ENCODE measurements around the gene CREBRF.
"Not testable (repeated sequence)": the region's sequence is repeated elsewhere in the genome, so short reads cannot be mapped to it uniquely, and the experiment has no call there.

The CREBRF gene

GRCh38 chr5:173035904-173036707, 20.0 kb upstream of the CREBRF start:
- no peak for DNase-seq (ENCODE audit: low read depth)

- DNase-seq (ENCODE audit: low read depth) = no peak
Observed at GRCh38 chr5:173039188-173039587, 17.0 kb upstream of the CREBRF start.

- DNase-seq (ENCODE audit: low read depth) = no peak
Observed at GRCh38 chr5:173039964-173040363, 16.2 kb upstream of the CREBRF start.

- no peak for DNase-seq (ENCODE audit: low read depth)
Observed at GRCh38 chr5:173041881-173042762, 14.0 kb upstream of the CREBRF start.

- DNase-seq (ENCODE audit: low read depth) = no peak
Observed at GRCh38 chr5:173042763-173043107, 13.4 kb upstream of the CREBRF start.

- no peak for DNase-seq (ENCODE audit: low read depth)
Observed at GRCh38 chr5:173045474-173045873, 10.7 kb upstream of the CREBRF start.

GRCh38 chr5:173047096-173047837, 8.9 kb upstream of the CREBRF start:
- not testable (repeated sequence) for DNase-seq (ENCODE audit: low read depth)

GRCh38 chr5:173047838-173048105, 8.4 kb upstream of the CREBRF start:
- no peak for DNase-seq (ENCODE audit: low read depth)

GRCh38 chr5:173050791-173051190, 5.4 kb upstream of the CREBRF start:
- DNase-seq (ENCODE audit: low read depth) = no peak

GRCh38 chr5:173051746-173052145, 4.4 kb upstream of the CREBRF start:
- DNase-seq (ENCODE audit: low read depth) = no peak

- no peak for DNase-seq (ENCODE audit: low read depth)
Observed at GRCh38 chr5:173053041-173053440, 3.1 kb upstream of the CREBRF start.

GRCh38 chr5:173055042-173055721, 970 bp upstream of the CREBRF start:
- DNase-seq (ENCODE audit: low read depth) = no peak

- DNase-seq (ENCODE audit: low read depth) = no peak
Observed at GRCh38 chr5:173055722-173055982, 500 bp upstream of the CREBRF start.

- no peak for DNase-seq (ENCODE audit: low read depth)
Observed at GRCh38 chr5:173056783-173057061, 570 bp downstream of the CREBRF start.

GRCh38 chr5:173057062-173057924, 1.1 kb downstream of the CREBRF start:
- peak; percentile 86 for DNase-seq (ENCODE audit: low read depth)

GRCh38 chr5:173062141-173062540, 6.0 kb downstream of the CREBRF start:
- no peak for DNase-seq (ENCODE audit: low read depth)

GRCh38 chr5:173065155-173065554, 9.0 kb downstream of the CREBRF start:
- no peak for DNase-seq (ENCODE audit: low read depth)

- no peak for DNase-seq (ENCODE audit: low read depth)
Observed at GRCh38 chr5:173069671-173070070, 13.5 kb downstream of the CREBRF start.

GRCh38 chr5:173075137-173075843, 19.1 kb downstream of the CREBRF start:
- no peak for DNase-seq (ENCODE audit: low read depth)

- DNase-seq (ENCODE audit: low read depth) = no peak
Observed at GRCh38 chr5:173075970-173076369, 19.8 kb downstream of the CREBRF start.

- not testable (repeated sequence) for DNase-seq (ENCODE audit: low read depth)
Observed at GRCh38 chr5:173076471-173076870, 20.3 kb downstream of the CREBRF start.

All from CMK (cell line).